ENCODE measurements around the gene UPK2.

The UPK2 gene

GRCh38 chr11:118918128-118918685, 37.9 kb upstream of the UPK2 start:
- DNase-seq: peak; percentile 73

GRCh38 chr11:118918686-118919280, 37.3 kb upstream of the UPK2 start:
- no peak for DNase-seq

DNA sequence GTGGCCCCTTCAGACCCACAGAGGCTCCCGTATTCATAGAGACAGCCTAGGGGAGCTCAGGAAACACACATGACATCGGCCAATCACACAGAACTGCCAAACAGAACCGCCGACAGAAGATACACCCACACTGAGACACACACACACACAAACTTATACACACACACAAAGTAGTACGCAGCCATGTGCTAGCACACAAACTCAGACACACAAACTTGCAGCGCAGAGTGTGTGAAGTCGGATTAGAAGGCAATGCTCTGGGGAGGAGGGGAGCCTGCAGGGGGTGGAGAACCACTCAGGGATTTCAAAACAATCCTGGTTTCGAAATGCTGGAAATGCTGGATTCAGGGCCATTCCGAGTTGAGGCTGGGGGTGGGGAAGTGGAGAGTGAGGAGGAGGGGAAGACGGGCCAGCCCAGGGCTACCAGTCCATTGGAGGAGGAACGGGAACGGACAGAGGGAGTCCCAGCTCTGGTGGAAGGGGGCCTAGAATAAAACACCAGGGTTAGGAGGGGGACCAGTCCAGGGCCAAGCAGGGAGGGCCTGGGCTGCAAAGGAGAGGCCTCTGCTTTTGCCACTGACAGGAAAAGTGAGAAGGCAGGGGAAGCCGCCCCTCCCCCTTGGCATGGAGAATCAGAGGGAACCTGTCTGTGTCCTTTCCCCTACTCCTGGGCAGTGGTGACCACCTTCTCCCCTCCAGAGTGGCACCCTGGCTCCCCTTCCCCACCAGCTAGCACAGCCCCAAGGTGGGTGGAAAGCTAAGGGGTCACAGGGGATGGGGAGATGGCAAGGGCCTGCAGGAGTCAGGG, 34.8 kb upstream of the UPK2 start:
- DNase-seq: peak; percentile 64

DNA sequence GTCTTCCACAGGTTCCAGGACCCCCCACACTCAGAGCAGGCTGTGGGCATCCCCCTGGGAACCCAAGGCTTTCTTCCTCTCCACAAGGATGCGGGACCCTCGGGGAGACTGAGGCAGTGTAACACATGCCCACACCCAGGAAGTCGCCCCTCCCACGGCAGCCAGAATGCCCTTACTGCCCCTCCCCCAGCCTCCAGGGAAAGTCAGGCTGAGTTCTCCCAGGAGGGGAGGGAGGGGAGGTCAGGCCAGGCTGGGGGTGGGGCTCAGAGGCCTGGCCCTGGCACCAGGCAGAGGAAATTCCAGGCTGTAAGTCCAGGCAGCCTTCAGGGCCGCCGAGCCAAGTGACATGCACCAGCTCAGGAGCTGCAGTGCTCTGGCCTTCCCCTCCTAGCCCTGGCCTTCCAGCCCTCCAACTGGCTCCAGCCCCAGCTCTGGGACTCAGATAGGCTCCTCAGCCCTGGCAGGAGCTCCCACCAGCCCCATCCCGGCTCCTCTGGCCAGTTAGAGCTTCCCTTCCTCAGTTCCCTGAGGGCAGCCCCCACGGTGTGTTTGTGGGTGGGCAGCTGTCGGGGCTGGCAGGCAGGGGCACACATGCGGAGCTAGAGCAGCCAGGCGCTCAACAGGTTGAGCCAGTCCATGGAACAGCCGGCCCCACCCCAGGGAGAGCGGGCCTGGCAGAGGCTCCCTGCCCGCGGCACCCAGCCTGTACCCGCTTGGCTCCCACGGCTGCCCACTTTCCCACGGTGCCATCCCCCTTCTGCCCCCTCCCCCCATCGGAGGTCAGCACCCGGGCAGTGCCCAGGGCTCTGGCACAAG, 34.0 kb upstream of the UPK2 start:
- peak; percentile 59 for DNase-seq

- no peak for DNase-seq
Measured at GRCh38 chr11:118922745-118923627, 33.1 kb upstream of the UPK2 start.

DNA sequence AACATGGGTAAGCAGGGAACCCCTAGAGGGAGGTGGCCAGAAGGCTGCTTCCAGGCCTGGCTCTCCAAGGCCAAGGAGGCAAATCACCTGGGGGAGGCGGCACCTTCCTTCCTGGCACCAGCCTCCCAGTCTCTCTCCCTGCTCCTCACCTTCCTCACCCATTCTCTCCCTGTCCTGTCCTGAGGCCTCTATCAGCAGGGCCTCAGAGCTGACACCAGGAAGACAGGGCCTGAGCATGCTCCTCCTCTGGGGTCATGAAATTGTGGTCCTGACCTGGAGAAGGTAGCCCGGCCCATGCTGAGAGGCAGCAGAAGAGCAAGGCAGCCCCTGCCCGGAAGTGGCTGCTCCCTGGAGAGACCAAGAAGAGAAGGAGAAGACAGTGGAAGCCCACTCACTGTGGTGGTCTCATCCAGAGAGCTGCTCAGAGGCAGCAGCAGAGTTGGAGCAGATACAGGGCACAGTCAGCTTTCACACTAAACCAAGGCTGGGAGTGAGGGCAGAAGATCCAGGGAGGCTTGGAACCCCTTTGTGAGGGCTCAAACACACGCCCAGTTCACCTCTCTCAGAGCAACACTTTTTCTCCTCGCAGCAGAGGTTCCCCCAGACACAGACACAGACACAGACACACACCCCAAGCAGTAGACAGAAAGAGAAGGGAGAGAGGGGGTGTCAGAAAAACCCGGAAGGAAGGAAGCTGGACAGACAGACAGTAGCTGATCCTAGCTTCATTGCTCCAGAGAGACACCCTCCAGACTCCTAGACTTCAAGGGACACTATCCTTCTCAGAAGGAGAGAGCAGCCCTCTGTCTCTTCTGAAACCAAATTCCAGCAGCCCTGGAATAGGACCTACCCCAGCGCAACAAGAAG, 32.1 kb upstream of the UPK2 start:
- DNase-seq: no peak

DNA sequence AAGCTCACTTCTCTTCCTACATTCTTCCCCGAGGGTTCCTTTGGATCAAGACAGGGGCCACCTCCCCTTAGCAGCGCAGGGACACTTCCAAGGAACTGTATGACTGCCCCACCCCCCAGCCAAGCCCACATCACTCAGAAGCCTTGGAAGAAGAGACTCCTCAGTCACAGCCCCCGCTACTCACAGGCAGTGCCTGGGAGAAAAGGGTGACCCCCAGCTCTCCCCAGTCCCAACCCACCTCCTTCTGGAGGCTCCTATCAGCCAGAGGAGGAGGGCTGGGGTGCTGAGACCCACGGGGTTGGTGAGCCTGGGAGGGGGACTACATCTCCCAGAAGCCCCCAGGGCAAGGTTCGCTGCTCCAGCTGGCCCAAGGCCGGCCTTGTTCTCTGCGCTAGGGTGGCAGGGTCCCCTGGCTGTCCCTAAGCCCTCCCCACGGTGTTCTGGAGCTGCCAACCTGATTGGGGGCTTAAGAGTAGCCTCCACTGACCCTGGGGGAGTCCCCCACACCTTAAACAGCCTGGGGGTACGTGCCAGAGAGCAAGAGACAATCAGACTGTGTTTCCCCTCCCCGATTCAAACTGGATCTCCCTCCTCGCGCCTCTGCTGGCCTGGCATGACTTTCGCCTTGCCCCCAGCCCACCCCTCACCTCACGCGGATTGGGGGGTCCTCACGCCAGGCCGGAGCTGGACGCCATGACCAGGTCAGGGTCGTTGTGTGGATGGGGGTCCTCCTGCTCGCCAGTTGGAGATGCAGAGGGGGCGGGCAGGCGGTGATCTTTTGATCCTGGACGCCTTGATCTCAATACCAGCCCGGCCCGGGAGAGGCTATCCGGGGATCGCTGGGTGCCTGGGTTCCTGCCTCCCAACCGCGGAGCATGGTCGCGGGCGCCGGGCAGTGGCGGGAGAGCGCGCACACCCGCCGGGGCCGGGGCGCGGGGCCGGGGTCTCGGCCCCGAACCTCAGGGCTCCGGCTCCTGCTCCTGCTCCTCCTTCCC, 31.2 kb upstream of the UPK2 start:
- peak; percentile 23 for DNase-seq

DNA sequence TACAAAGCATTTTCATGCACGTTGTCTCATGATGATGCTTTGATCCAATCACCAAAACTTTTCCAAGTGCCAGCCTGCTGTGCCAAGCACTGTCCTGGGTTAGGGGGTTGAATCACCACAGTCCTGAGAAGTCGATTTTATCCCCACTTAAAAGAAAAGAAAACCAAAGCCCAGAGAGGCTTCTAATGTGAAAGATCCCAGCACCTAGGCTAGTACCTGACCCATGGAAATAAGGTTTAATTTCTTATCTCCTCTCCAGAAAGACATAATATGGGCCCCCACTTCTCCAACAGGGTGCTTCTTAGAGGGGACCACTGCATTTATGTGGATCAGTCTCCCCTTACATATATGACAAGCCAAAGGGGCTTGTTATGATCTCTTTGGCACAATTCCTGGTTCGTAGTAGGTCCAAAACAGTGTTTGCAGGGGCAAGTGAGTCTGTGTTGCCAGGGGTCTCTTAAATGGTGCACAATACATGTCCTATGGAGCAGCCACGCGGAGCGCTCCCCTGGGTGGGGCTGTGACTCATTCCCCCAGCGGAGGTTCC, 28.5 kb upstream of the UPK2 start:
- DNase-seq: no peak

DNA sequence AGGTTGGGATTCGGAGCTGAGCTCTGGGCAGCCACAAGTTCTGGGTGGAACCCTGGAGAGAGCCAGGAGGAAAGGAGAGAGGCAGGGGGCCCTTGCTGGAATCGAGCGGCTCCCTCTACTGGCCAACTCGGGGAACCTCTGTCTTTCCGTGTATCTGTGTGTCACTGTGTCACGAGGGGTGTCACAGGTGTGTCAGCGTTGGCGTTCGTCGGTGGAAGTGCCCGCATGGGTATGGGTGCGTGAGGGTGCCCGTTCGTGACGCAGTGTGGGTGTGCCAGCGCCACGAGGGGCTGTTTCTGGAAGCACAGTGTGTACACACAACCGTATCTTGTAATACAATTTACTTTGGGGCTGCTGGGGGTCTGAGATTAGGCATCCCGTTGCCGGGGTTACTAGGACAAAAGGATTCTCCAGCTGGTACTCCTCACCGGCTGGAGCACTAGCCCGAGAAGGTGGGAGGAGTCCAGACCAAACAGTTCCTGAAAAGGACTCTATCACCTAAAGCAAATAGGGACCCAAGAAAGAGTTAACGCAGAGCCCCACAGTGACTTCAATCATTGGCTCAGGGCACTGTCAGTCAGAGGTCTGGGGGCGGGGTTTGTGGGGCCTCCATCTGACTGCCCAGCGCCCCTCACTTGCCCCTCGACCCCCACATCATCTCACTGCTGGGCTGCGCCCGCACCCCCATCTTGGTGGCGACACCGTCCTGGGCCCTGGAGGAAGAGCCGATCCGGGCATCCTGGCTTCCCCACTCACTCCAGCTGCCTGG, 27.8 kb upstream of the UPK2 start:
- peak; percentile 90 for DNase-seq

- DNase-seq: no peak
Measured at GRCh38 chr11:118928870-118929500, 27.1 kb upstream of the UPK2 start.

DNA sequence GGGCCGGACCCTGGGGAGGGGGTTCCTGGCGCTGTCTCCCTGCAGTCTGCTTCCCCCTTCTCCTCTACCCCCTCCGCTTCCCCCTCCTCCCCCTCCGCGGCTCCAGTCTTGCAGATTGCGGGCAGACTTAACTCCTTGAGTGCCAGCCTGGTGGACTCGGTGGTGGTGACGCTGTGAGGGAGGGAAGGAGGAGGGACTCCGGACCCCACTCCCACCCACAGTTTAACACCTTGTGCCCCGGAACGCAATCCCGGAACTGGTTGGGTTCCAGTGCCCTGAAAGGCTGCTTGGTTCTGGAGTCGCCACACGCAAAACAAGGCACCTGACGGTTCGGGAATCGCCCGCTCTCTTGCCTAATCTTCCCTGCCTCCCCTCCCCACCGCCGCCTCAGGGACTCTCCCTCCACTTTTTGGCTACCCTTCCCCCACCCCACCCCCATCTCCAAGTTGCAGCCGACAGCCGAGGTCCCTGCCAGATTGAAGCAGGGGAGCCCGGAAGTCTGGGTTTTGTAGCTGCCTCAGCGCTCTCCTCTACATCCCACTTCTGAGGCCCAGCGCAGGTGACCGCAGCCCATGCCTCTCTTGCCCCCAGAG, 26.5 kb upstream of the UPK2 start:
- peak; percentile 66 for DNase-seq

DNA sequence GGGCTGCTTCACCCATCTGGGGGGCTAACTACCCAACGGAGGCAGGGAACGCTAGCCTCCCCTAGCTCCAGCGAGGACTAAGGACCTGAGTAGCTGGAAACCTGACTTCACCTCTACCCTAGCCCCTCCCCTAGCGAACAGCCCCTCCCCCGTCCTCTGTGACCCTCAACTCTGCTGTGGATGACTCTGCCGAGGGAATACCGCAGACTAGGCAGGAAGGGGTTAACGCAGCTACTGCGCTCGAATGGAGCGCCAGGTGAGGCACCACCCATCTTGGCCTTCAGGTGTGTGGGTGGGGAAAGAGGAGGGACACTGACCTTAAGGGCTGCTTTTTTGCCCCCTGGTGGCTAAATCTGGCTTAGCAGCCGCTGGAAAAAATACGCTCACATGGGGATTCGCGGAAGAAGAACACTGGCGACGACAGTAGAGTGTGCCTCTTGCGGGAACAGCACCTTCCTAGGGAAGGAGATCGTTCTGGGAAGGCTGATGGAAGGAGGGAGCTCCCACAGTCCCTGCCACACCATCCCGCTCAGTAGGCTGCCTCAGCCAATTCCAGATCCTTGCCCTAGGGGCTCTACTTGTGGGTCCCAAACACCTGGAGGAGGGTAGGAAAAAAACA, 25.9 kb upstream of the UPK2 start:
- DNase-seq: peak; percentile 69

DNA sequence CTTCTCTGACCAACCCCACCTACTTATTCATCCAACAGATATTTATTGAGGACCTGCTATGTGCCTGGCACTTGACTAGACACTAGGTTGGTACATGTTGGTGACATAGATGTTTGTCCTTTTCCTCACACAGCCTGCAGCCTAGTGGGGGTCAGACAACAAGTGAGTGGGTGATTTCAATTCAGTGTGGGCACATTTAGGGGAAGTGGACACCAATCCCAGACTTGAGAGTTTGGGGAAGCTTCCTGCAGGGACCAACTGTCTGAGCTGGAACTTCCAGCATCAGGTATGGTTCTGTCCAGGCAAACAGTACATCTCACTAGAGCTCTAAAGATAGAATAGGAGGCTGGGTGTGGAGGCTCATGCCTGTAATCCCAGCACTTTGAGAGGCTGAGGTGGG, 24.5 kb upstream of the UPK2 start:
- no peak for DNase-seq

- DNase-seq: no peak
Measured at GRCh38 chr11:118933486-118933885, 22.6 kb upstream of the UPK2 start.

DNA sequence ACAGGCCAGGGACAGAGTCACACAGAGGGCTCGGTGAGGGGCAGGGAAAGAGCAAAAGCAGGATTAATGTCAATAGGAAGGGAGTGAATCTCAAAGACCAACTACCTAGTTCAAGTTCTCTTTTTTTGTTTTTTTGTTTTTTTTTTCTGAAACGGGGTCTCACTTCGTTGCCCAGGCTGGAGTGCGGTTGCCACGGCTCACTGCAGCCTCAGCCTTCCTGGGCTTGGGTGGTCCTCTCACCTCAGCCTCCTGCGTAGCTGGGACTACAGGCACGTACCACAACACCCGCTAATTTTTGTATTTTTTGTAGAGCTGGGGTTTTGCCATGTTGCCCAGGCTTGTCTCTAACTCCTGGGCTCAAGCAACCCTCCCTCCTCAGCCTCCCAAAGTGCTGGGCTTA, 20.7 kb upstream of the UPK2 start:
- no peak for DNase-seq

DNA sequence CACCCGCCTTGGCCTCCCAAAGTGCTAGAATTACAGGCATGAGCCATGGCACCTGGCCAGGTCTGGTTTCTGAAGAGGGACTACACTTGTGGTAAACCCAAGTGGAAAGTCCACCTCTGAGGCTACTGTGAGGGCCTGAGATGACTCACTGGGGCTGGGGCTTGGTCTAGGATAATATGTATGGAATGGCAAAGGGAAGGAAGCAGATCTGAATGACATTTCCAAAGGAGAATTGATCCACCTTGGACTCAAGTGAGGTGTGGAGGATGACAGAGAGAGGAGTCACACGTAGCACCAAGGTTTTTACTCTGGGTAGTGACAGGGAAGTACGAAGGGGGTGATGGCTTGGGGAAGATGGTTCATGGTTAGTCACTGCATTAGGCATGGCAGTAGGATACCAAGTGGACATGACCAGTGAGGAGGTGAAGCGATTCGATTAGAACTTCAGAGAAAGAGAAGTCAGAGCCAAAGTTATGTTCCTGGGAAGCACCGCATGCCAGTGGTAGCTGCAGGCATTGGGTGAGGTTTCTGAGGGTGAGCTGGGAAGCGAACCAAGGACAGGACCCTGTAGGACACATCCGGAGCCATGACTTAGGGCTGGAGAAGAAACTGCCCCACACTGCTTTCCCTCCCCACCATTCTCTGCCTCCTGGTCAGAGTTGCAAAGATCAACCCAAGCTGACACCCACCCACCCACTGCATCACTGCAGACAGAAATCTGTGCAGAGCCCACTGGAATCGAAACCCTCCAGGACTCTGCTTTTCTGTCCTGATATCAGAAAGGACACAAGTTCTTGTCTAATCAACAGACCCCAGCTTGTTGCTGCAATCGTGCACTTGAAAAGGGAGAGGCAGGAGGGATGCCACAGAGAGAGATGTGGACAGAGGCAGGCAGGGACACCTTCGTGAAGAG, 17.4 kb upstream of the UPK2 start:
- DNase-seq: peak; percentile 28

All from kidney glomerular epithelial cell (primary cell).